CD4-positive, alpha-beta memory T cell (primary cell): Measurements from ENCODE around the gene CHL1. TPM values are rescaled to one million over a fixed set of nuclear protein-coding genes. Genes with fewer than 3 reads are reported as not detected.

Experiments used
- CTCF ChIA-PET: fragments of 350-600 bp; sonication (Branson Sonifier 250); formaldehyde crosslinking; loops from one replicate; lab custom pipeline; 2021; ENCODE audit warnings: inconsistent platforms; ENCODE audit not compliant: partially characterized antibody; lab: Charles Lee
- POLR2A ChIA-PET: fragments of 350-600 bp; sonication (Branson Sonifier 250); formaldehyde crosslinking; loops from one replicate; lab custom pipeline; 2021; ENCODE audit not compliant: partially characterized antibody; lab: Charles Lee
- DNase-seq, 5 donors: peaks; one replicate each; pipeline versions ENCODE4 v3.0.0 to v3.0.0-alpha.2; 2020 to 2022; ENCODE audit warnings: mixed read lengths in 1 of 5
- H3K27ac ChIP-seq: one replicate; pipeline ENCODE4 v1.7.0; 2013; ENCODE audit warnings: low read depth, low read length
- H3K27me3 ChIP-seq: 2 replicates; pipeline ENCODE4 v1.7.0; 2013; ENCODE audit warnings: mild to moderate bottlenecking, low read length, moderate library complexity; ENCODE audit not compliant: insufficient read depth
- H3K36me3 ChIP-seq: 2 replicates; pipeline ENCODE4 v1.7.0; 2013; ENCODE audit warnings: mild to moderate bottlenecking, low read length, moderate library complexity; ENCODE audit not compliant: insufficient read depth
- H3K4me1 ChIP-seq: 2 replicates; pipeline ENCODE4 v1.7.0; 2013; ENCODE audit warnings: mild to moderate bottlenecking, low read length, moderate library complexity; ENCODE audit not compliant: insufficient read depth
- H3K4me3 ChIP-seq, 2 donors: one replicate each; pipeline ENCODE4 v1.7.0; 2013; ENCODE audit warnings: low read length in 2 of 2, mild to moderate bottlenecking in 1 of 2
- H3K9me3 ChIP-seq, 2 donors: one replicate each; pipeline ENCODE4 v1.7.0; 2013; ENCODE audit warnings: low read length in 2 of 2, control low read depth in 1 of 2; ENCODE audit not compliant: control insufficient read depth in 1 of 2
- H3K27ac Mint-ChIP-seq, 7 donors: one replicate each; pipeline ENCODE4 v1.8.0; 2020 to 2021; ENCODE audit warnings: mixed read lengths in 7 of 7, mild to moderate bottlenecking in 6 of 7, inconsistent platforms in 3 of 7, moderate library complexity in 3 of 7
- H3K27me3 Mint-ChIP-seq, 2 donors: one replicate each; pipeline ENCODE4 v1.8.0; 2020 to 2021; ENCODE audit warnings: mixed read lengths in 2 of 2
- H3K36me3 Mint-ChIP-seq, 2 donors: one replicate each; pipeline ENCODE4 v1.8.0; 2020 to 2021; ENCODE audit warnings: mixed read lengths in 2 of 2, inconsistent platforms in 1 of 2, mild to moderate bottlenecking in 1 of 2
- H3K4me1 Mint-ChIP-seq, 4 donors: one replicate each; pipeline ENCODE4 v1.8.0; 2020 to 2021; ENCODE audit warnings: mixed read lengths in 4 of 4, mild to moderate bottlenecking in 1 of 4
- H3K4me3 Mint-ChIP-seq, 8 donors: one replicate each; pipeline ENCODE4 v1.8.0; 2020 to 2021; ENCODE audit warnings: mixed read lengths in 8 of 8, mild to moderate bottlenecking in 7 of 8, moderate library complexity in 6 of 8, inconsistent platforms in 3 of 8
- H3K9me3 Mint-ChIP-seq, 8 donors: one replicate each; pipeline ENCODE4 v1.8.0; 2020 to 2021; ENCODE audit warnings: mixed read lengths in 8 of 8, mild to moderate bottlenecking in 5 of 8, inconsistent platforms in 3 of 8, moderate library complexity in 1 of 8
- intact Hi-C: fragments of 100-400 bp; cut with micrococcal nuclease; formaldehyde crosslinking; loops from one replicate; pipeline ENCODE4 v1.15.1; 2023
- polyA plus RNA-seq, 2 donors: library from polyadenylated mRNA; unstranded; fragments of 300-500 nt; fragmentation: Illumina TruSeq; gene quantifications; one replicate each; pipeline ENCODE4 v1.2.3, GENCODE V29; 2021
- total RNA-seq, 2 experiments: library from RNA; stranded (reverse); gene quantifications; one replicate each; pipeline ENCODE4 v1.2.3, GENCODE V29; 2021

CHL1 gene
- total and polyA plus RNA-seq, 4 experiments from 2014 or later = not detected

- no peaks in the 10 kb centered on the region for H3K27me3 ChIP-seq
- Mint-ChIP-seq H3K9me3 (peaks cover 0 to 4% (median 0%) of the 10 kb centered on the region in 8 donors), H3K4me1 (no peaks in the 10 kb centered on the region), H3K36me3 (no peaks in the 10 kb centered on the region), H3K27ac (no peak overlapping the region), H3K4me3 (no peak overlapping the region), H3K27me3 (no peaks in the 10 kb centered on the region)
- no peak for DNase-seq
- intact Hi-C loops = no loop called here
- no peak overlapping the region for H3K4me3 ChIP-seq
- no peak overlapping the region for H3K27ac ChIP-seq
- POLR2A ChIA-PET = no interaction called here
- no peaks in the 10 kb centered on the region for H3K9me3 ChIP-seq
- no peaks in the 10 kb centered on the region for H3K36me3 ChIP-seq
- CTCF ChIA-PET = no interaction called here
- H3K4me1 ChIP-seq = no peaks in the 10 kb centered on the region
Observed at GRCh38 chr3:341998-342397, 145.4 kb downstream of the CHL1 start.

GRCh38 chr3:346186-346585, 149.6 kb downstream of the CHL1 start:
- Mint-ChIP-seq H3K36me3 (no peaks in the 10 kb centered on the region), H3K4me1 (no peaks in the 10 kb centered on the region), H3K9me3 (peaks cover 0 to 4% (median 0%) of the 10 kb centered on the region in 8 donors), H3K27me3 (peaks cover 0 to 2% of the 10 kb centered on the region in 2 donors), H3K27ac (no peak overlapping the region), H3K4me3 (no peak overlapping the region)
- DNase-seq = no peak
- Histone ChIP-seq H3K4me1 (no peaks in the 10 kb centered on the region), H3K27me3 (no peaks in the 10 kb centered on the region), H3K36me3 (no peaks in the 10 kb centered on the region), H3K9me3 (no peaks in the 10 kb centered on the region), H3K27ac (no peak overlapping the region), H3K4me3 (no peak overlapping the region)
- POLR2A ChIA-PET = no interaction called here
- intact Hi-C loops = no loop called here
- CTCF ChIA-PET = no interaction called here

- no peak overlapping the region for H3K27ac ChIP-seq
- ChIA-PET CTCF (no interaction called here), POLR2A (no interaction called here)
- H3K36me3 ChIP-seq = no peaks in the 10 kb centered on the region
- H3K4me3 ChIP-seq = no peak overlapping the region
- H3K4me1 ChIP-seq = no peaks in the 10 kb centered on the region
- Mint-ChIP-seq H3K4me1 (no peaks in the 10 kb centered on the region), H3K27ac (no peak overlapping the region), H3K36me3 (no peaks in the 10 kb centered on the region), H3K4me3 (no peak overlapping the region), H3K9me3 (no peaks in the 10 kb centered on the region), H3K27me3 (peaks cover 0 to 4% of the 10 kb centered on the region in 2 donors)
- H3K27me3 ChIP-seq = no peaks in the 10 kb centered on the region
- intact Hi-C loops = no loop called here
- DNase-seq = no peak
- H3K9me3 ChIP-seq = no peaks in the 10 kb centered on the region
Observed at GRCh38 chr3:347581-347980, 151.0 kb downstream of the CHL1 start.

- H3K27ac ChIP-seq = no peak overlapping the region
- no peak overlapping the region for H3K4me3 ChIP-seq
- no peaks in the 10 kb centered on the region for H3K36me3 ChIP-seq
- Mint-ChIP-seq H3K9me3 (no peaks in the 10 kb centered on the region), H3K4me1 (no peaks in the 10 kb centered on the region), H3K4me3 (no peak overlapping the region), H3K27ac (peak overlapping the region in 1 of 7 donors; percentile 59), H3K36me3 (no peaks in the 10 kb centered on the region), H3K27me3 (peaks cover 0 to 4% of the 10 kb centered on the region in 2 donors)
- POLR2A ChIA-PET = no interaction called here
- CTCF ChIA-PET = interaction anchor here (1.1 kb wide), 1 partner anchor 13 kb away, joined by 3 read pairs; no protein-coding TSS in a partner anchor
- no peaks in the 10 kb centered on the region for H3K9me3 ChIP-seq
- H3K4me1 ChIP-seq = no peaks in the 10 kb centered on the region
- intact Hi-C loops = no loop called here
- no peaks in the 10 kb centered on the region for H3K27me3 ChIP-seq
- no peak for DNase-seq
Observed at GRCh38 chr3:350871-351371, 154.4 kb downstream of the CHL1 start.

GRCh38 chr3:352599-352998, 156.0 kb downstream of the CHL1 start:
- H3K27me3 Mint-ChIP-seq = peaks cover 0 to 4% of the 10 kb centered on the region in 2 donors
- CTCF ChIA-PET = interaction anchor here (0.9 kb wide), 1 partner anchor 10 kb away, joined by 4 read pairs; no protein-coding TSS in a partner anchor
- Histone ChIP-seq H3K27me3 (no peaks in the 10 kb centered on the region), H3K27ac (no peak overlapping the region), H3K36me3 (no peaks in the 10 kb centered on the region), H3K9me3 (no peaks in the 10 kb centered on the region), H3K4me1 (no peaks in the 10 kb centered on the region), H3K4me3 (no peak overlapping the region)
- POLR2A ChIA-PET = no interaction called here
- no peaks in the 10 kb centered on the region for H3K36me3 Mint-ChIP-seq
- peaks cover 0 to under 1% (median 0%) of the 10 kb centered on the region in 8 donors for H3K9me3 Mint-ChIP-seq
- no peak overlapping the region for H3K27ac Mint-ChIP-seq
- intact Hi-C loops = no loop called here
- no peak for DNase-seq
- H3K4me1 Mint-ChIP-seq = no peaks in the 10 kb centered on the region
- H3K4me3 Mint-ChIP-seq = no peak overlapping the region

GRCh38 chr3:353191-353739, 156.7 kb downstream of the CHL1 start:
- Mint-ChIP-seq H3K4me3 (no peak overlapping the region), H3K4me1 (no peaks in the 10 kb centered on the region), H3K27ac (no peak overlapping the region), H3K36me3 (no peaks in the 10 kb centered on the region), H3K9me3 (peaks cover 0 to 2% (median 0%) of the 10 kb centered on the region in 8 donors), H3K27me3 (peaks cover 0 to 4% of the 10 kb centered on the region in 2 donors)
- Histone ChIP-seq H3K27ac (no peak overlapping the region), H3K9me3 (no peaks in the 10 kb centered on the region), H3K4me3 (no peak overlapping the region), H3K4me1 (no peaks in the 10 kb centered on the region), H3K27me3 (no peaks in the 10 kb centered on the region), H3K36me3 (no peaks in the 10 kb centered on the region)
- CTCF ChIA-PET = interaction anchor here (1.4 to 1.7 kb wide), 2 partner anchors 9 to 19 kb away, joined by 3 to 4 read pairs; no protein-coding TSS in a partner anchor
- intact Hi-C loops = no loop called here
- POLR2A ChIA-PET = no interaction called here
- DNase-seq = no peak

- Histone ChIP-seq H3K4me1 (no peaks in the 10 kb centered on the region), H3K27ac (no peak overlapping the region), H3K4me3 (no peak overlapping the region), H3K36me3 (no peaks in the 10 kb centered on the region), H3K27me3 (no peaks in the 10 kb centered on the region), H3K9me3 (no peaks in the 10 kb centered on the region)
- ChIA-PET CTCF (interaction anchor here (1.1 to 1.7 kb wide), 3 partner anchors 8 to 18 kb away, joined by 3 to 4 read pairs (median 4); no protein-coding TSS in a partner anchor), POLR2A (no interaction called here)
- H3K4me3 Mint-ChIP-seq = no peak overlapping the region
- intact Hi-C loops = no loop called here
- DNase-seq = peak in 4 of 5 donors; percentile 2 to 9 (median 4)
- no peak overlapping the region for H3K27ac Mint-ChIP-seq
- H3K4me1 Mint-ChIP-seq = no peaks in the 10 kb centered on the region
- peaks cover 0 to 4% of the 10 kb centered on the region in 2 donors for H3K27me3 Mint-ChIP-seq
- peaks cover 0 to 3% (median 0%) of the 10 kb centered on the region in 8 donors for H3K9me3 Mint-ChIP-seq
- H3K36me3 Mint-ChIP-seq = no peaks in the 10 kb centered on the region
Observed at GRCh38 chr3:354432-354831, 157.9 kb downstream of the CHL1 start.
